ENCODE measurements around the gene GAS6.

Gene GAS6

GRCh38 chr13:113819731-113820715 is 43.9 kb downstream of the GAS6 start:
- no peaks in the 10 kb centered on the region for H3K27me3 ChIP-seq (ENCODE audit: insufficient read depth, low read length)
- H3K4me3 ChIP-seq (ENCODE audit: low read length) = no peak overlapping the region
- no peaks in the 10 kb centered on the region for H3K9me3 ChIP-seq (ENCODE audit: low read length)
- no peaks in the 10 kb centered on the region for H3K36me3 ChIP-seq (ENCODE audit: insufficient read depth, low read length)
- no peak overlapping the region for H2AFZ ChIP-seq (ENCODE audit: low read depth, low read length)
- peaks cover 6% of the 10 kb centered on the region for H3K4me1 ChIP-seq (ENCODE audit: insufficient read depth, low read length)

- H3K9me3 ChIP-seq (ENCODE audit: low read length) = no peaks in the 10 kb centered on the region
- no peaks in the 10 kb centered on the region for H3K27me3 ChIP-seq (ENCODE audit: insufficient read depth, low read length)
- no peak overlapping the region for H2AFZ ChIP-seq (ENCODE audit: low read depth, low read length)
- H3K4me1 ChIP-seq (ENCODE audit: insufficient read depth, low read length) = peaks cover 6% of the 10 kb centered on the region
- H3K4me3 ChIP-seq (ENCODE audit: low read length) = no peak overlapping the region
- no peaks in the 10 kb centered on the region for H3K36me3 ChIP-seq (ENCODE audit: insufficient read depth, low read length)
Measured at GRCh38 chr13:113819341-113819730, 44.5 kb downstream of the GAS6 start.

- Histone ChIP-seq H3K27me3 (ENCODE audit: insufficient read depth, low read length) (no peaks in the 10 kb centered on the region), H3K36me3 (ENCODE audit: insufficient read depth, low read length) (no peaks in the 10 kb centered on the region), H3K4me1 (ENCODE audit: insufficient read depth, low read length) (peaks cover 6% of the 10 kb centered on the region), H3K4me3 (ENCODE audit: low read length) (no peak overlapping the region), H2AFZ (ENCODE audit: low read depth, low read length) (no peak overlapping the region), H3K9me3 (ENCODE audit: low read length) (no peaks in the 10 kb centered on the region)
Measured at GRCh38 chr13:113818700-113819295, 45.1 kb downstream of the GAS6 start.

GRCh38 chr13:113817860-113818691 is 45.8 kb downstream of the GAS6 start:
- no peak overlapping the region for H2AFZ ChIP-seq (ENCODE audit: low read depth, low read length)
- peaks cover 6% of the 10 kb centered on the region for H3K4me1 ChIP-seq (ENCODE audit: insufficient read depth, low read length)
- H3K9me3 ChIP-seq (ENCODE audit: low read length) = no peaks in the 10 kb centered on the region
- H3K36me3 ChIP-seq (ENCODE audit: insufficient read depth, low read length) = no peaks in the 10 kb centered on the region
- H3K4me3 ChIP-seq (ENCODE audit: low read length) = no peak overlapping the region
- H3K27me3 ChIP-seq (ENCODE audit: insufficient read depth, low read length) = no peaks in the 10 kb centered on the region

- H3K4me3 ChIP-seq (ENCODE audit: low read length) = no peak overlapping the region
- H3K36me3 ChIP-seq (ENCODE audit: insufficient read depth, low read length) = no peaks in the 10 kb centered on the region
- H2AFZ ChIP-seq (ENCODE audit: low read depth, low read length) = no peak overlapping the region
- peaks cover 6% of the 10 kb centered on the region for H3K4me1 ChIP-seq (ENCODE audit: insufficient read depth, low read length)
- H3K9me3 ChIP-seq (ENCODE audit: low read length) = no peaks in the 10 kb centered on the region
- no peaks in the 10 kb centered on the region for H3K27me3 ChIP-seq (ENCODE audit: insufficient read depth, low read length)
Measured at GRCh38 chr13:113816946-113817859, 46.7 kb downstream of the GAS6 start.

- no peaks in the 10 kb centered on the region for H3K36me3 ChIP-seq (ENCODE audit: insufficient read depth, low read length)
- no peaks in the 10 kb centered on the region for H3K27me3 ChIP-seq (ENCODE audit: insufficient read depth, low read length)
- no peaks in the 10 kb centered on the region for H3K9me3 ChIP-seq (ENCODE audit: low read length)
- peaks cover 6% of the 10 kb centered on the region for H3K4me1 ChIP-seq (ENCODE audit: insufficient read depth, low read length)
- no peak overlapping the region for H2AFZ ChIP-seq (ENCODE audit: low read depth, low read length)
- no peak overlapping the region for H3K4me3 ChIP-seq (ENCODE audit: low read length)
Measured at GRCh38 chr13:113816254-113816929, 47.5 kb downstream of the GAS6 start.

GRCh38 chr13:113815151-113816058 is 48.5 kb downstream of the GAS6 start:
- no peak overlapping the region for H3K4me3 ChIP-seq (ENCODE audit: low read length)
- no peaks in the 10 kb centered on the region for H3K36me3 ChIP-seq (ENCODE audit: insufficient read depth, low read length)
- no peaks in the 10 kb centered on the region for H3K9me3 ChIP-seq (ENCODE audit: low read length)
- H2AFZ ChIP-seq (ENCODE audit: low read depth, low read length) = no peak overlapping the region
- peaks cover 6% of the 10 kb centered on the region for H3K4me1 ChIP-seq (ENCODE audit: insufficient read depth, low read length)
- H3K27me3 ChIP-seq (ENCODE audit: insufficient read depth, low read length) = no peaks in the 10 kb centered on the region

GRCh38 chr13:113814435-113814821 is 49.4 kb downstream of the GAS6 start:
- Histone ChIP-seq H3K36me3 (ENCODE audit: insufficient read depth, low read length) (no peaks in the 10 kb centered on the region), H3K9me3 (ENCODE audit: low read length) (peaks cover 6% of the 10 kb centered on the region), H3K4me3 (ENCODE audit: low read length) (no peak overlapping the region), H3K27me3 (ENCODE audit: insufficient read depth, low read length) (no peaks in the 10 kb centered on the region), H3K4me1 (ENCODE audit: insufficient read depth, low read length) (peaks cover 6% of the 10 kb centered on the region), H2AFZ (ENCODE audit: low read depth, low read length) (no peak overlapping the region)

- H3K9me3 ChIP-seq (ENCODE audit: low read length) = peaks cover 7% of the 10 kb centered on the region
- H3K36me3 ChIP-seq (ENCODE audit: insufficient read depth, low read length) = no peaks in the 10 kb centered on the region
- no peaks in the 10 kb centered on the region for H3K27me3 ChIP-seq (ENCODE audit: insufficient read depth, low read length)
- H3K4me1 ChIP-seq (ENCODE audit: insufficient read depth, low read length) = peaks cover 6% of the 10 kb centered on the region
- H3K4me3 ChIP-seq (ENCODE audit: low read length) = no peak overlapping the region
- no peak overlapping the region for H2AFZ ChIP-seq (ENCODE audit: low read depth, low read length)
Measured at GRCh38 chr13:113813749-113814434, 50.0 kb downstream of the GAS6 start.

- Histone ChIP-seq H3K27me3 (ENCODE audit: insufficient read depth, low read length) (no peaks in the 10 kb centered on the region), H3K9me3 (ENCODE audit: low read length) (peaks cover 11% of the 10 kb centered on the region), H3K36me3 (ENCODE audit: insufficient read depth, low read length) (no peaks in the 10 kb centered on the region), H3K4me1 (ENCODE audit: insufficient read depth, low read length) (peaks cover 6% of the 10 kb centered on the region), H2AFZ (ENCODE audit: low read depth, low read length) (no peak overlapping the region), H3K4me3 (ENCODE audit: low read length) (no peak overlapping the region)
Measured at GRCh38 chr13:113813070-113813748, 50.7 kb downstream of the GAS6 start.
